ENCODE measurements around the gene DAB2.
"Not testable (repeated sequence)": the region's sequence is repeated elsewhere in the genome, so short reads cannot be mapped to it uniquely, and the experiment has no call there.

Gene DAB2

GRCh38 chr5:39420482-39421145 lies 4.2 kb downstream of the DAB2 start:
- DNase-seq (ENCODE audit: low read depth), result no peak

GRCh38 chr5:39419796-39420195 lies 5.0 kb downstream of the DAB2 start:
- no peak for DNase-seq (ENCODE audit: low read depth)

DNA sequence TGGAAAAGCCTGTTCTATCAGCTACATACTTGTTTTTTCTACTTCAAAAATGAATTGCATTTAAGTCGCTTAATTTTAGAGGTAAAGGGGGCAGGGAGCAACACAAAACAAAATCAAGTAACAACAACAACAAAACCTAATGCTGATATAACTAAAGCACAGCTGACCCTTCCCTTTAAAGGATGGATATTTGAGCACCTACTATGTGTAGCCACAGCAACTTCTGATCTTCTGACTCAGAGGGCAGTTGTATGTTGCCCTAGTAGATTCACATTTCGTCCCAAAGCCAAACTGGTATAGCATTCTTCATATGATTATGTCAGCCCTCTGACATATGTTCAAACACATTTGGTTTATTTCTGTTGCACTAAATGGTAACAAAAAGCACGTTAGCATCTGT lies 6.8 kb downstream of the DAB2 start:
- no peak for DNase-seq (ENCODE audit: low read depth)

DNA sequence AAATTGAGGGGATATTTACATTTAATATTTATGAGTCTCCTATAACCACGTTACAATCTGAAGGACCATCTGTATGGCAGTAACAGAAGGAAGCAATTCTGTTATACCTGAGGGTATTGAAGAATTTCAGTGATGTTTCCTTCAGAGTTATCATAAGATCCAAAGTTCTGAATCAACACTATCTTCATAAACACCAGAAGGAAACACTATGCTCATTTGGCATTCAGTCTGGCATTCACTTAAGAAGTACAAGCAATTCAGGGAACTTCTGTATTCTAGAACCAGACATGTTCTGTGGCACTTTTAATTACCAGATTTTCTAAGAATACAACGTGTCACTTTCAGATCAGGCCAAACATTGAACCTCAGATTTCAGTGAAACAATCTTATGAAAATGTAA lies 9.6 kb downstream of the DAB2 start:
- no peak for DNase-seq (ENCODE audit: low read depth)

DNA sequence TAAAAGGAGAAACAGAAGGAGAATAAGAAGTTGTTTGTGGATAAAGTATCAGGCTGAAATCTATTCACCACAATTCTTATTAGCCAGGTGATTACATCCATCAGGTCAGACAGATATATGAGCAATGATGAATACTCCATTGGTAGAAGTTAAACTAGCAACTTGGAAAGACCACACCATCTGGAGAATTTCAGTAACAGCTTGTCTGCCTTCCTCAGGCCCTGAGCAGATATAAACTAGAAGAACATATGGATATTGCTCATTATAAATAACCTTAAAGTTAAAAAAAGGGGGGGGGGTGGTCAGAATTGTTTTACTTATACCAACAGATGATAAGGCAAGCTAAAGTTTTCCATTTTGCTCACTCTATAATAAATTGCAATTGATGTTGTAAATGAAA lies 10.4 kb downstream of the DAB2 start:
- DNase-seq (ENCODE audit: low read depth), result no peak

- DNase-seq (ENCODE audit: low read depth), result no peak
Measured at GRCh38 chr5:39413771-39414170, 11.0 kb downstream of the DAB2 start.

GRCh38 chr5:39412721-39413394 lies 11.9 kb downstream of the DAB2 start:
- no peak for DNase-seq (ENCODE audit: low read depth)

DNA sequence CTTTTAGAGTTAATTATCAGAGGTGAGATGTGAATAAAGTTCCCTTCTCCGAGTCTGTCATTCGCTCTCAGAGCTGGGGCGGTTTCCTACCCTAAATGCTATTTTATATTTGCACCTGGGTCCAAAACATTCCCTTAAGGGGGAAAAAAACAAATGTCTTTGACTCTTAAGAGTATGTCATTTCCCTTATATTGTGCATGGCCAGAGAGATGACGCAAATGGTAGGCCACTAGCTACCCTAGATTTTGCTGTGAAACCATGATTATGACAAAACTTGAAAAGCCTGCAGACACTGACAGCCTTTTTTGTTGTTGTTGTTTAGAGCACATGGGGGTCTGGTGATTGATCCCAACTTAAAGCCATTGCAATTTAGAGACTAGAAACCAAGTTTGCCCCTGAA lies 12.8 kb downstream of the DAB2 start:
- DNase-seq (ENCODE audit: low read depth), result no peak

DNA sequence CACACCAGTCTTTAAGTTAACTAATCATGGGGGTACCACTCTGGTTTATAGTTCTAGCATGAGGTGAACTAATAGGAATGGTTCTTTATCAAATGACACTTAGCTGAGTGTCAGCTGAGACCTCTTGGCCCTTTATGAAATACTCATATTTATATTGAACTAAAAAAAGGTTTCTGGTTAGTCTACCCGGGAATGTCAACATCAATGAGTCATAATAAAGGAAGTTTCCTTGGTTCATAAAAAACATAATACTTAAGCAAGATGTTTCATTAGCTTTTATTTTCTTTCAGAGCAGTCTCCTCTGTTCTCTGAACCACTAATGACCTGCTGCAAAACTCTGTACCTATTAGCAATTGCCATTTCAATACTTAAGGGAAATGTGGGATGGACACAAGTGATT lies 13.7 kb downstream of the DAB2 start:
- no peak for DNase-seq (ENCODE audit: low read depth)

GRCh38 chr5:39409033-39409432 lies 15.7 kb downstream of the DAB2 start:
- DNase-seq (ENCODE audit: low read depth), result no peak

DNA sequence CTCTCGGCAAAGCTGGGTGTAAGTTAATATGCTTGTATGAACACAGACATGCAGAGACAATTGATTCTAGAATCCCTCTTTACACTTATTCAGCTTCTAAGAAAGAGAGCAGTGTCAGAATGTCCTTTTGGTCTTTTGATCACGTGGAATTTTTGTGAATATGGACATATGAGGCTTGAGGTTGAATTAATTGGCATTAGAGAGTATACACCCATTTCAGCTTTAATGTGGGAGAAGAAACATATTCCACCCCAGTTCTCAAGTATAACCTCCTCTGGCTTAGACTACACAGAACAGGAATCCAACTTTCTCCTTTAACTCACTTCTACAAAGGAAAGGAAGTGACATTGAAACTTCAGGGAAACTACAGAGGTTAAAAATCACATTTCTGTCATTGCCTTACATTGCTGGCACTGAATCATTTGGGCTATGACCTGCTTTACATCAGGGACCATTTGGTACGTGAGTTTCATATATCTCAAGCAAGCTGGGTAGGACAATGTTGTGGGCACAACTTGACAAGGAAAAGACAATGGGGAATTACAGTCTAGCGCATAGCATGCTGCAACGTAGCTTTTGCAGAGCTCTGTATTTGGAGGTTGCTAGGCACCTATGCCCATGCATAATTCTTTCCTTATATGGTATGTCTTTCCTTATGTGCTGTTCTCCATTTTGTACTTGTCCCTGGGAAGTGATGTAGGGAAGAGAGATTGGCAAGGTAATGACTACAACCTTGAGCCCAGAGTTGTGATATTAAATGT lies 19.5 kb downstream of the DAB2 start:
- no peak for DNase-seq (ENCODE audit: low read depth)

DNA sequence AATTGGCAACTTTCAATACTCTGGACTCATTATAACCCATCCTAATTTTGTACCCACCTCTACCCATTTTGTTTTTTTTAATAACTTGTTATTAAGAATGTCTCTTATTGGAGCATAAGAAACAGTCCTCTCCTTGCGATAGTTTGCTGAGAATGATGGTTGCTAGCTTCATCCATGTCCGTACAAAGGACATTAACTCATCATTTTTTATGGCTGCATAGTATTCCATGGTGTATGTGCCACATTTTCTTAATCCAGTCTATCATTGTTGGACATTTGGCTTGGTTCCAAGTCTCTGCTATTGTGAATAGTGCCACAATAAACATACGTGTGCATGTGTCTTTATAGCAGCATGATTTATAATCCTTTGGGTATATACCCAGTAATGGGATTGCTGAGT lies 21.0 kb downstream of the DAB2 start:
- DNase-seq (ENCODE audit: low read depth), result not testable (repeated sequence)

- not testable (repeated sequence) for DNase-seq (ENCODE audit: low read depth)
Measured at GRCh38 chr5:39402140-39402539, 22.6 kb downstream of the DAB2 start.

DNA sequence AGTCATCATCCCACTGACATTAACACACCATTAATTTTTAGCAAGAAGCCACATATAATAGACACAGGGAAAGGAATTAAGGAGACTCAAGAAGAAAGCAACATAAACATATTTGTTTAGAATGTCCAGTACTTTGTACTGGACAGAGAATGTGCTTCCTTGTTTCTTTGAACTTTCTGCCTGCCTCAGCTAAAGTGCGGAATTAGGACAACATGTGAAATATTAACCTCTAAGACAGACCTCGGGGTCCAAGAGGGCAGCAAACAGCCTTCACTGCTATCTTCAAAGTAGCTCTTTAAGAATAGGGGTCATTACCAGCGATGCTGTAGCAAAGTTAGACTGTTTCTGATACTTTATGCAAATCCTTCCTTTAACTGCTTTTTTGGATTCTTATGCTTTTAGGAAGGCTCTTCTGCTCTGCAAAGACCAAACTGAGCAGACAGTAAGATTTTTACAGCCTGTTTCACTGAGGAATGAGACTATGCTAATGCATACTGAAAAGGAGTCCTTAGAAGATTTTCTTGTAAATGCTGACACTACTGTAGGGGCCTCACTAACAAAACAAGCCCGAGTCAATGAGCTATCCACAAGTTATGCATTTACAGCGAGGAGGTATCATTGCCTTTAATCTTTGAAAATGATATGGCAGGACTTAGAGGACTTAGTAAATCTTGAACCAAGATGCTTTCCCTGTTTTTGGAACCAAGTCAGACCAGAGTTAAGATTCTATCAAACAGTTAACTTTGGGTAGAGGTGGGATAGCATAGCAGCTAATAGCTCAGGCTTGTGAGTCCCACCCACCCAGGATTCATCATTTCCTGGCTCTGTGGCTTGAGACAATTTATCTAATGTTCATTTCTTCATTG lies 23.8 kb downstream of the DAB2 start:
- peak; percentile 31 for DNase-seq (ENCODE audit: low read depth)

- DNase-seq (ENCODE audit: low read depth), result peak; percentile 95
Measured at GRCh38 chr5:39399135-39400036, 25.4 kb downstream of the DAB2 start.

DNA sequence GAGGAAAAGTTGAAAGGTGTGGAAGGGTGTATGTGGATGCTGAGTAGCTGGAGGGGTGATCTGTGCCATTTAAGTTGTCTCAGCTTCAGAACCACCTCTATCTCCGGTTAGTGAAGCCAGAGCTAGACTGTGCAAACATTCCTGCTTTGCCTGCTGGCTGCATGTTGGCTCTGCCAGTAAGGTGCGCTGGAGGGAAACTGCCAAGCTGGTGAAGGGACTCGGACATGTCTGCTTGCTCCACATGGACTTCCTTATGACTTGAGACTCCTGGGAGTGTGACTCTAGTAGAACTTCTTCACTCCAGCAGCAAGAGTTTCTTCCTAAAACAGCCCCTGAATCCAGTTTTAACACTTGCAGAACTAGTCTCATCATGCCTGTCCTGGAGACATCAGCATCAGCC lies 27.9 kb downstream of the DAB2 start:
- DNase-seq (ENCODE audit: low read depth), result no peak

DNA sequence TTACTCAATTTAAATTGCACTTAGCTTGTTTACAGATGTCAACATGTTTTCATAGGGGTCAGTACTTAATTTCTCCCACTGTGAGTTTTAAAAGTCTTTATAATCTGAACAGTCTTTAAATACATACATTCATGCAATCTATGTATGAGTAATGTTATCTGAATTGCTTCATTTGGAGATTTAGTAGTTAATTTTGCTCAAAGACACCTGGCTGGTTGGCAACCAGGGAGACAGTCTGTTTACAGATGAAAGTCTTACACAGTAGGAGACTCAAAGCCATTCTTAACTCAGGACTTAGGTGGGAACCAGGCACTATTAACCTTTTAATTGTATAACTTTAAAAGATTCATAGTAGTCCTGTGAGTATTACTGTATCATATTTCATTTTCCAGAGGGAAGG lies 29.3 kb downstream of the DAB2 start:
- DNase-seq (ENCODE audit: low read depth), result no peak

DNA sequence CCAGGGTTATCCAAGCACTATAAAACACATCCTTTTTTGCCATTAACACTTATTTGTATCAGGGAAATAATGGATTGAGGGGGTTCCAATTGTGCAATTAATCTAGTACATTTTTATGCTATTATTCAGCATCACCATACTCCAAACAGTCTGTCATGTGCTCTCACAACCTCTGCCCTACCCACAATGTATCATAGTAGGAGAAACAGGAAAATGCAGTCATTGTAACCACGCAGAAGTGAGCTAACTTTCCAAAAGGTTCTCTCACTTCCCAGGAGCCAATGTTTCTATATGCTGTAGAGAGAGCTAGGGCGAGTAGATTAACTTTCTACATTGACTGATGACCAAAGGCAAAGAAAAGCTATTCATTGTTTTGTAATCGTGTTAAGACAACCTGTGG lies 29.8 kb downstream of the DAB2 start:
- DNase-seq (ENCODE audit: low read depth), result peak; percentile 79

DNA sequence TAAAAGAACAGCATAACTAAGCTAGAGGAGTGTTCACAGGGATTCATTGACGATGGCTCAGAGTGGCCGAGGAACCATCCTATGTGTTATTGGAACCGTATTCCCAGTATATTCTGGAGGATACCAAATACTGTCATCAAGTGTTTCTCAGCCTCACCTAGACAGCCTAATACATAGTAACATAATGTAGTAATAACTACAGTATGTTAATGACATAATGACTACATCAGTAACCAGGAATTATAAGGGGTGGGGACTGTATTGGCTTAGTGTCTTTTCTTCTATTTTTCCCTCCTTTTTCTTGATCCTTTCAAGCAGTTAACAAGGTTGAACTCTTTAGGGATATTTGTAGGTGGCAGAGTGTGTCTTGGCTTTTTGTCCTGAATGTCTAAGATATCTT lies 33.8 kb downstream of the DAB2 start:
- DNase-seq (ENCODE audit: low read depth), result no peak

DNA sequence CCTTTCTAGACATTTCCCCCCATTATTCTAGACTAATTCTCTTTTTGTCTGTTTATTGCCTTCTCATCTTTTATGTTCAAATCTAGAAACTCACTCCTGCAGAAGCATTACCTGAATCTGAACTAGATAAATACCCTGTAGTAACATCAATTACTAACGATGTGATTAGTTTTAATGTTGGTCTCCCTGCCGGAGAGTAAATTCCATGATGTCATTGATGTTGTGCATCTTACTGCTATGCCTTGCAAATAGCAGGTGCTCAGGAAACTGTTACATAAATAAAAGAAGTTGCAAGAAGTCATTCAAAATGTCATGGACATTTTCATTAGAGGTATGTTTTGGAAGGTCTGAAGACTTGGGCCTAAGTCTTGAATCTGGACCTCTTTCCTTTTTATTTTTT lies 37.5 kb downstream of the DAB2 start:
- DNase-seq (ENCODE audit: low read depth), result no peak

DNA sequence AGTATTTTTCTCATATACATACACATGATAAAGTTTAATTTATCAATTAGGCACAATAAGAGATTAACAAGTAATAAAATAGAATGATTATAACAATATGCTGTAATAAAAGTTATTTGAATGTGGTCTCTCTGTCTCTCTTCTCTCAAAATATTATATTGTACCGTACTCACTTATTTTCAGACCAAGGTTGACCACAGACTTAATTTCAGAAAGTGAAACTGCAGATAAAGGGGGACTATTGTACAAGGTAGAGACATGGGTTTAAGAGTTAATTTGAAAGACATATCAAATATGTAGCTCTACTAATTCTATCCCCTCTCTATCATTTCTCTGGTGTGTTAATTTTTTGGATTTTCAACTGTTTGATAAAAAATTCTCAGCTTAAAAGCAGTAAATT lies 40.5 kb downstream of the DAB2 start:
- no peak for DNase-seq (ENCODE audit: low read depth)
